Thyroid gland (tissue), 4 donors: ENCODE data around the gene EHD4.

ENCODE experiments used
- CTCF ChIP-seq, 6 experiments: fragments of 200-600 bp in 3 of 6; fragments of 450-650 bp in 3 of 6; sonication (generic) in 3 of 6; IDR thresholded peaks; one replicate each; pipeline ENCODE4 v1.5.1; 2016 to 2019; ENCODE audit warnings: antibody characterized with exemption in 6 of 6, mild to moderate bottlenecking in 2 of 6, inconsistent platforms in 1 of 6, moderate library complexity in 1 of 6
- POLR2A ChIP-seq, 2 donors: fragments of 450-650 bp; IDR thresholded peaks; one replicate each; pipeline ENCODE4 v1.6.1; 2017; ENCODE audit warnings: antibody characterized with exemption in 2 of 2, mild to moderate bottlenecking in 2 of 2, moderate library complexity in 1 of 2

- TF ChIP-seq CTCF (IDR thresholded peaks at IDR 0.05) (no peak), POLR2A (IDR thresholded peaks at IDR 0.05) (no peak)
Observed at GRCh38 chr15:41881920-41882688, 90.3 kb downstream of the EHD4 start.
